Measurements from ENCODE around the gene VWA5B1. TPM values are rescaled to one million over a fixed set of nuclear protein-coding genes. Genes with fewer than 3 reads are reported as not detected.

Gene VWA5B1
- 0.78 and 2.3 TPM in 2 replicates for total RNA-seq (2021; fragmentation: NEBNext Ultra II Directional; extraction: Animal tissue kit (Norgen Biotek cat#: 25700))
- polyA plus RNA-seq (2011; rRNA removed) = 0.54 and 1.3 TPM in 2 replicates
- polyA plus RNA-seq (2011; cell fraction: cytosol; rRNA removed) = 0.97 TPM
- polyA plus RNA-seq (2011; cell fraction: nucleus; rRNA removed) = 7.3 TPM
- 0.64 to 1.0 TPM (median 0.72 TPM) in 4 replicates for polyA plus RNA-seq (2012, experiment 1 of 2)
- 0.22 TPM for polyA plus RNA-seq (2012, experiment 2 of 2)
- polyA plus RNA-seq (2013, experiment 1 of 2) = 0.34 TPM
- polyA plus RNA-seq (2013, experiment 2 of 2) = 0.33 TPM
- 1.2 and 1.7 TPM in 2 replicates for polyA minus RNA-seq (2011; rRNA and poly(A)+ RNA removed)
- polyA minus RNA-seq (2011; cell fraction: cytosol; rRNA and poly(A)+ RNA removed) = 0.88 TPM
- polyA minus RNA-seq (2011; cell fraction: nucleus; rRNA and poly(A)+ RNA removed) = 2.9 TPM
- long read RNA-seq, experiment 1 = 0 reads
- long read RNA-seq, experiment 2 = 0 reads

- Histone ChIP-seq H3K9me3 (ENCODE audit: insufficient read depth in 2 of 2, low read depth in 1 of 2, low read length in 1 of 2) (no peaks in the 10 kb centered on the region), H2BK15ac (ENCODE audit: low read length) (peak within 1 kb of the TSS; percentile 65; the same call in 1 of the 2 replicates), H3K79me1 (ENCODE audit: low read depth, low read length) (no peaks in the 10 kb centered on the region), H2BK12ac (ENCODE audit: low read depth, low read length) (peak within 1 kb of the TSS; percentile 96), H3K36me3 (ENCODE audit: control insufficient read depth in 2 of 4, insufficient read depth in 4 of 4, low read length in 3 of 4) (no peaks in the 10 kb centered on the region), H3K27me3 (replicated peaks in 1 of 4; ENCODE audit: control insufficient read depth in 3 of 4, extremely low read depth in 1 of 4, insufficient read depth in 3 of 4, low read length in 3 of 4) (peaks cover 0 to 27% (median 12%) of the 10 kb centered on the region in 4 experiments; a peak in 5 of 7 replicates), H3K23me2 (ENCODE audit: low read depth, low read length) (peaks cover 11% of the 10 kb centered on the region; the same call in 1 of the 2 replicates), H3K14ac (ENCODE audit: insufficient read length) (no peak within 1 kb of the TSS), H3K18ac (ENCODE audit: extremely low read depth, low read length) (peak within 1 kb of the TSS; percentile 65; the same call in 1 of the 2 replicates), H3K4ac (replicated peaks; ENCODE audit: insufficient read length, low read depth, low read length) (no peak within 1 kb of the TSS), H4K5ac (ENCODE audit: insufficient read length, low read depth, low read length) (no peak within 1 kb of the TSS), H2AFZ (ENCODE audit: low read length) (peak within 1 kb of the TSS; percentile 78; the same call in 1 of the 2 replicates), H2AK5ac (ENCODE audit: low read depth, low read length) (peak within 1 kb of the TSS; percentile 60; the same call in 1 of the 2 replicates), H3K56ac (replicated peaks; ENCODE audit: insufficient read length, low read depth, low read length) (no peak within 1 kb of the TSS), H3K23ac (ENCODE audit: insufficient read length) (no peak within 1 kb of the TSS), H3K4me2 (ENCODE audit: insufficient read depth in 1 of 2, low read depth in 2 of 2, low read length in 2 of 2) (peak within 1 kb of the TSS; percentile 77 to 87), H3K79me2 (ENCODE audit: control insufficient read depth in 1 of 2, insufficient read depth in 2 of 2, low read length in 2 of 2) (no peaks in the 10 kb centered on the region), H3K27ac (ENCODE audit: low read depth, low read length) (no peak within 1 kb of the TSS; the same call in 1 of the 2 replicates), H2BK5ac (ENCODE audit: low read depth, low read length) (peak within 1 kb of the TSS; percentile 55), H3K4me3 (ENCODE audit: extremely low read depth in 1 of 4, insufficient read depth in 2 of 4, low read depth in 3 of 4, low read length in 4 of 4) (peak within 1 kb of the TSS; percentile 13 to 55 (median 30); a peak in 7 of 8 replicates), H4K20me1 (replicated peaks in 1 of 2; ENCODE audit: control insufficient read depth in 1 of 2, insufficient read depth in 2 of 2, low read length in 2 of 2) (no peaks in the 10 kb centered on the region), H4K8ac (ENCODE audit: extremely low read depth, insufficient read depth, low read length) (peak within 1 kb of the TSS; percentile 68; the same call in 1 of the 2 replicates), H3K9ac (replicated peaks in 1 of 4; ENCODE audit: extremely low read depth in 1 of 4, low read depth in 3 of 4, low read length in 3 of 4) (peak within 1 kb of the TSS in 3 of 4 experiments; percentile 2 to 40 (median 38); a peak in 2 of 7 replicates), H2BK20ac (ENCODE audit: low read length) (peak within 1 kb of the TSS; percentile 66; the same call in 1 of the 2 replicates), H4K91ac (replicated peaks; ENCODE audit: insufficient read length, low read length) (peak within 1 kb of the TSS; percentile 78), H3K4me1 (replicated peaks in 1 of 4; ENCODE audit: control insufficient read depth in 3 of 4, insufficient read depth in 4 of 4, low read length in 3 of 4) (peaks cover 0 to 18% (median 12%) of the 10 kb centered on the region in 4 experiments; a peak in 6 of 7 replicates), H2BK120ac (replicated peaks; ENCODE audit: low read depth, low read length) (peak within 1 kb of the TSS; percentile 66)
- DNase-seq (ENCODE audit: low read depth in 1 of 2, low spot score in 2 of 2) (peak; percentile 71 to 77), FAIRE-seq (peak; percentile 94)
- ChIA-PET CTCF (ENCODE audit: partially characterized antibody) (interaction anchor here (0.6 to 2.2 kb wide), 17 partner anchors 9 to 324 kb away, joined by 3 to 9 read pairs (median 3); no protein-coding TSS in a partner anchor), POLR2A (ENCODE audit: partially characterized antibody) (interaction anchor here (0.7 to 2.4 kb wide), 4 partner anchors 9 to 51 kb away, joined by 3 to 9 read pairs (median 5); no protein-coding TSS in a partner anchor)
- WGBS, 2 experiments (ENCODE audit: extremely low coverage in 1 of 2, insufficient coverage in 1 of 2, insufficient read length in 1 of 2, insufficient replicate concordance in 2 of 2, low coverage in 1 of 2, low lambda C conversion rate in 2 of 2, missing lambda C conversion rate in 1 of 2) = 10% methylated on average over 13 of the region's 16 CpGs; no CpG with 5 or more reads in 1 of the 2 experiments
- peak; percentile 27 for TF ChIP-seq ASH2L (IDR thresholded peaks at IDR 0.05; ENCODE audit: low read length)
- TF ChIP-seq KDM4A (IDR thresholded peaks at IDR 0.05; ENCODE audit: low read depth, low read length, severe bottlenecking) = no peak
- TF ChIP-seq TEAD4 (IDR thresholded peaks at IDR 0.05; ENCODE audit: low read depth, low read length) = no peak
- peak in 1 of 2 experiments; percentile 11; a peak in 1 of 4 replicates for TF ChIP-seq RAD21 (IDR thresholded peaks at IDR 0.05 in 1 of 2, conservative IDR thresholded peaks at IDR 0.05 in 1 of 2; ENCODE audit: low read depth in 2 of 2, low read length in 2 of 2)
- TF ChIP-seq MAX (IDR thresholded peaks at IDR 0.05) = no peak; the same call in 1 of the 2 replicates
- 0 out of 2 replicates have a peak, but pooled peaks have one; percentile 28 for TF ChIP-seq CREB1 (IDR thresholded peaks at IDR 0.05)
These were observed at the start of gene VWA5B1 for GRCh38 chr1:20290624-20291597. Gene VWA5B1, plus strand, starts transcription at chr1:20290875. Its CDS starts 19,727 bp downstream, at chr1:20310602.

Data from H1 (cell line).